Endothelial cell of umbilical vein (primary cell): ENCODE data around the gene TEDC1.

ENCODE experiments used
- CTCF ChIP-seq, 2 donors: IDR thresholded peaks; 1 replicate in 1 of 2; 2 replicates in 1 of 2; pipeline ENCODE4 v1.5.1; 2011; ENCODE audit warnings: low read length in 2 of 2, mild to moderate bottlenecking in 2 of 2, moderate library complexity in 2 of 2, control low read depth in 1 of 2, inconsistent platforms in 1 of 2, low read depth in 1 of 2; ENCODE audit not compliant: insufficient read depth in 1 of 2; ENCODE audit errors: extremely low read depth in 1 of 2
- EZH2 ChIP-seq: IDR thresholded peaks from 2 replicates; pipeline ENCODE4 v1.6.1; 2012; ENCODE audit warnings: borderline replicate concordance, low read depth, mild to moderate bottlenecking, moderate library complexity, low read length, inconsistent platforms; ENCODE audit not compliant: severe bottlenecking
- FOS ChIP-seq: IDR thresholded peaks from 2 replicates; pipeline ENCODE4 v1.6.1; 2011; ENCODE audit warnings: mild to moderate bottlenecking, low read length, moderate library complexity, borderline replicate concordance; ENCODE audit not compliant: insufficient read depth
- GATA2 ChIP-seq: IDR thresholded peaks from 2 replicates; pipeline ENCODE4 v1.7.0; 2011; ENCODE audit warnings: low read depth, mild to moderate bottlenecking, moderate library complexity, mixed read lengths, low read length; ENCODE audit not compliant: insufficient read length, insufficient read depth
- JUN ChIP-seq: IDR thresholded peaks from 2 replicates; pipeline ENCODE4 v1.6.1; 2011; ENCODE audit warnings: borderline replicate concordance, low read depth; ENCODE audit not compliant: insufficient read length, insufficient read depth
- MAX ChIP-seq: IDR thresholded peaks from 2 replicates; pipeline ENCODE4 v1.6.1; 2011; ENCODE audit not compliant: insufficient read depth, insufficient read length
- MYC ChIP-seq: IDR thresholded peaks from one replicate; pipeline ENCODE4 v1.6.1; 2011; ENCODE audit warnings: mild to moderate bottlenecking, low read depth, low read length
- POLR2A ChIP-seq: IDR thresholded peaks from 2 replicates; pipeline ENCODE4 v1.6.1; 2012; ENCODE audit warnings: low read depth, mild to moderate bottlenecking, control low read depth, low read length
- POLR2AphosphoS5 ChIP-seq: IDR thresholded peaks from 2 replicates; pipeline ENCODE4 v1.6.1; 2012; ENCODE audit warnings: low read depth, mild to moderate bottlenecking, control low read depth, low read length, moderate library complexity; ENCODE audit not compliant: insufficient read depth

- TF ChIP-seq POLR2A (no peak), CTCF (IDR thresholded peaks at IDR 0.05; ENCODE audit: extremely low read depth in 1 of 2, insufficient read depth in 1 of 2, low read depth in 1 of 2, low read length in 2 of 2) (no peak), EZH2 (no peak), POLR2AphosphoS5 (no peak), MYC (no peak), JUN (no peak), MAX (no peak), FOS (no peak), GATA2 (no peak)
Measured at GRCh38 chr14:105469456-105470349, 21.3 kb upstream of the TEDC1 start.
